H9 (cell line): ENCODE results near the gene UPF3B. TPM values are rescaled to one million over a fixed set of nuclear protein-coding genes. Genes with fewer than 3 reads are reported as not detected.
A peak's percentile ranks its signal among the peaks of the same experiment; 100 is the strongest.

Experiments used
- DNase-seq: peaks from one replicate; pipeline ENCODE4 v3.0.0-alpha.2; 2017
- H2AFZ ChIP-seq: one replicate; pipeline ENCODE4 v1.6.1; 2013; ENCODE audit warnings: mild to moderate bottlenecking, low read length, control low read depth, moderate library complexity
- H2AK5ac ChIP-seq: 2 replicates; pipeline ENCODE4 v1.6.1; 2013; ENCODE audit warnings: low read length, control low read depth, mixed read lengths; ENCODE audit not compliant: insufficient read length
- H2BK120ac ChIP-seq: one replicate; pipeline ENCODE4 v1.6.1; 2013; ENCODE audit warnings: low read depth, mild to moderate bottlenecking, low read length, control low read depth, inconsistent platforms; ENCODE audit not compliant: poor library complexity, severe bottlenecking
- H2BK12ac ChIP-seq: 2 replicates; pipeline ENCODE4 v1.6.1; 2013; ENCODE audit warnings: low read length, control low read depth, mixed read lengths, low read depth; ENCODE audit not compliant: insufficient read length
- H2BK15ac ChIP-seq: 2 replicates; pipeline ENCODE4 v1.6.1; 2013; ENCODE audit warnings: low read depth, low read length, control low read depth
- H2BK20ac ChIP-seq: one replicate; pipeline ENCODE4 v1.6.1; 2013; ENCODE audit warnings: low read depth, mild to moderate bottlenecking, low read length, control low read depth, inconsistent platforms; ENCODE audit not compliant: poor library complexity, severe bottlenecking
- H2BK5ac ChIP-seq: 2 replicates; pipeline ENCODE4 v1.6.1; 2013; ENCODE audit warnings: low read length, control low read depth, mixed read lengths; ENCODE audit not compliant: insufficient read length
- H3K14ac ChIP-seq: 2 replicates; pipeline ENCODE4 v1.6.1; 2013; ENCODE audit warnings: low read length, control low read depth; ENCODE audit not compliant: insufficient read depth
- H3K18ac ChIP-seq: 2 replicates; pipeline ENCODE4 v1.6.1; 2013; ENCODE audit warnings: low read depth, mild to moderate bottlenecking, mixed read lengths, low read length, control low read depth; ENCODE audit not compliant: insufficient read length
- H3K23ac ChIP-seq: 2 replicates; pipeline ENCODE4 v1.6.1; 2013; ENCODE audit warnings: low read length, control low read depth, mixed read lengths, low read depth; ENCODE audit not compliant: insufficient read length
- H3K23me2 ChIP-seq: 2 replicates; pipeline ENCODE4 v1.6.1; 2013; ENCODE audit warnings: low read depth, mild to moderate bottlenecking, mixed read lengths, low read length, control low read depth; ENCODE audit not compliant: insufficient read length, poor library complexity, severe bottlenecking
- H3K27ac ChIP-seq: 2 replicates; pipeline ENCODE4 v1.5.1; 2013; ENCODE audit warnings: low read length, control low read depth, mixed read lengths, low read depth; ENCODE audit not compliant: insufficient read length
- H3K27me3 ChIP-seq: 2 replicates; pipeline ENCODE4 v1.6.1; 2013; ENCODE audit warnings: low read length, control low read depth, inconsistent platforms; ENCODE audit not compliant: insufficient read depth
- H3K4ac ChIP-seq: 2 replicates; pipeline ENCODE4 v1.6.1; 2013; ENCODE audit warnings: low read depth, mild to moderate bottlenecking, control low read depth, inconsistent platforms, low read length, moderate library complexity
- H3K4me1 ChIP-seq: 2 replicates; pipeline ENCODE4 v1.6.1; 2013; ENCODE audit warnings: low read length, control low read depth, inconsistent platforms; ENCODE audit not compliant: insufficient read depth
- H3K4me2 ChIP-seq: 2 replicates; pipeline ENCODE4 v1.6.1; 2013; ENCODE audit warnings: low read length, control low read depth, mixed read lengths; ENCODE audit not compliant: insufficient read length, insufficient read depth
- H3K56ac ChIP-seq: 2 replicates; pipeline ENCODE4 v1.6.1; 2013; ENCODE audit warnings: low read depth, mild to moderate bottlenecking, mixed read lengths, low read length, control low read depth; ENCODE audit not compliant: insufficient read length
- H3K79me1 ChIP-seq: 2 replicates; pipeline ENCODE4 v1.6.1; 2013; ENCODE audit warnings: low read depth, mild to moderate bottlenecking, moderate library complexity, low read length, control low read depth, inconsistent platforms; ENCODE audit not compliant: insufficient read depth, poor library complexity, severe bottlenecking
- H3K79me2 ChIP-seq: 2 replicates; pipeline ENCODE4 v1.6.1; 2013; ENCODE audit warnings: low read length, control low read depth, inconsistent platforms; ENCODE audit not compliant: insufficient read depth
- H3K9ac ChIP-seq: 2 replicates; pipeline ENCODE4 v1.6.1; 2013; ENCODE audit warnings: low read length, control low read depth, mixed read lengths; ENCODE audit not compliant: insufficient read length; ENCODE audit errors: extremely low read depth
- H3K9me3 ChIP-seq: one replicate; pipeline ENCODE4 v1.6.1; 2013; ENCODE audit warnings: low read depth, low read length, inconsistent platforms; ENCODE audit not compliant: control insufficient read depth
- H3T11ph ChIP-seq: one replicate; pipeline ENCODE4 v1.6.1; 2013; ENCODE audit warnings: mild to moderate bottlenecking, low read length, control low read depth, inconsistent platforms
- H4K20me1 ChIP-seq: one replicate; pipeline ENCODE4 v1.6.1; 2013; ENCODE audit not compliant: control insufficient read depth, insufficient read length, insufficient read depth
- H4K5ac ChIP-seq: 2 replicates; pipeline ENCODE4 v1.6.1; 2013; ENCODE audit warnings: low read depth, mild to moderate bottlenecking, mixed read lengths, low read length, control low read depth; ENCODE audit not compliant: insufficient read length
- H4K8ac ChIP-seq: replicated peaks from 2 replicates; pipeline ENCODE4 v1.6.1; 2013; ENCODE audit warnings: low read length, control low read depth, mixed read lengths, low read depth; ENCODE audit not compliant: insufficient read length
- H4K91ac ChIP-seq: 2 replicates; pipeline ENCODE4 v1.6.1; 2013; ENCODE audit warnings: low read depth, mild to moderate bottlenecking, moderate library complexity, mixed read lengths, low read length, control low read depth; ENCODE audit not compliant: insufficient read length
- H3K27ac Mint-ChIP-seq, 3 experiments: 2 replicates in 2 of 3; 3 replicates in 1 of 3; pipeline ENCODE4 v1.8.0; 2020 to 2021; ENCODE audit warnings: mixed read lengths in 3 of 3, mild to moderate bottlenecking in 1 of 3, moderate library complexity in 1 of 3
- H3K27me3 Mint-ChIP-seq: 2 replicates; pipeline ENCODE4 v1.8.0; 2021; ENCODE audit warnings: low read depth, mild to moderate bottlenecking, moderate library complexity, mixed read lengths
- H3K36me3 Mint-ChIP-seq, 3 experiments: 2 replicates in 2 of 3; 3 replicates in 1 of 3; pipeline ENCODE4 v1.8.0; 2020 to 2021; ENCODE audit warnings: low read depth in 3 of 3, mixed read lengths in 3 of 3; ENCODE audit not compliant: insufficient read depth in 1 of 3
- H3K4me1 Mint-ChIP-seq, 2 experiments: 2 replicates each; pipeline ENCODE4 v1.8.0; 2020; ENCODE audit warnings: mixed read lengths in 2 of 2
- H3K4me3 Mint-ChIP-seq, 2 experiments: 2 replicates in 1 of 2; 3 replicates in 1 of 2; pipeline ENCODE4 v1.8.0; 2020 to 2021; ENCODE audit warnings: mild to moderate bottlenecking in 2 of 2, mixed read lengths in 2 of 2, moderate library complexity in 1 of 2
- H3K9me3 Mint-ChIP-seq, 2 experiments: 2 replicates in 1 of 2; 3 replicates in 1 of 2; pipeline ENCODE4 v1.8.0; 2020; ENCODE audit warnings: mild to moderate bottlenecking in 2 of 2, mixed read lengths in 2 of 2, moderate library complexity in 1 of 2
- WGBS: extraction: QIAGEN DNeasy Blood & Tissue Kit; methylation state at CpG from one replicate; pipeline ENCODE4 v1.1.7; 2013; ENCODE audit warnings: missing lambda C conversion rate, low lambda C conversion rate, mixed read lengths; ENCODE audit not compliant: insufficient read length; ENCODE audit errors: extremely low coverage; 5-methylcytosine and 5-hydroxymethylcytosine counted together
- total RNA-seq: library from RNA; stranded (reverse); gene quantifications from 2 replicates; pipeline ENCODE4 v1.2.1, GENCODE V29; 2021
- TF ChIP-seq, protein P1 (sequence below): fragments of 200-600 bp; sonication (generic); conservative IDR thresholded peaks from 3 replicates; pipeline ENCODE4 v1.8.0; 2021; ENCODE audit warnings: antibody characterized with exemption, mild to moderate bottlenecking

The UPF3B gene
- total RNA-seq, 1 experiment from 2014 or later = 31.5 TPM

DNA sequence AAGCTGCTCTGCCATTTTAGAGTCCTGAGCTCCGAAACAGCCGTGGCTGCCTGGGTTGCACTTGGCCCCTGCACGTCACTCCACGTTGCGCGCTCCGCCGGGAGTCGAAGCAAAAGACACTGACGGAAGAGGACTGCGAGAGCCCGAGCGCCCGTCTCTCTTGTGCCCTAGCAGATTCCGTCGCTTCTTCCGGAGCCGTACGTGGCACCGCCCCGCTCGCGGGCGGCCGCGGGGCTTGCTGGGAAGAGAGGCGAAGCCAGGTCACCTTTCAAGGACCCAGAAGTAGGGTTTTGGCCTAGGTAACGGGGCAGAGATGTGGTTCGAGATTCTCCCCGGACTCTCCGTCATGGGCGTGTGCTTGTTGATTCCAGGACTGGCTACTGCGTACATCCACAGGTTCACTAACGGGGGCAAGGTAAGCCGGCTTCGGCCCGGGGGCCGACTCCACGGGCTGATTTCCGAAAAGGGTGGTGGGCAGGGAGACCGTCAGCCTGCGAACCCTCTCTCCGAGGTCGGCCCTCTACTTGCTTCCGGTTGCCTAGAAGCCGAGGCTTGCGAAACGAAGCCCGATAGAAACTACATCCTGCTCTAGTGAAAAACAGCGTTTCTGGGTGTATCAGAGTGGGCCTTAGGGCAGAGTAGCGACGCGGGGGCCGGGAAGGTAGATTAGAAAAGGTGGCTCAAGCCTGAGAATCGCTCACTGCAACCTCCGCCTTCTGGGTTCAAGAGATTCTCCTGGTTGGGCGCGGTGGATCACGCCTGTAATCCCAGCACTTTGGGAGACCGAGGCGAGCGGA lies 19.0 kb upstream of the UPF3B start, which contains the start of the genes NDUFA1 and RNF113A:
NDUFA1 (plus strand) TSS at position 234 of the 797 bp plus-strand sequence; CDS start at position 314, 80 bp downstream.
RNF113A (minus strand) TSS at position 135 of the 797 bp plus-strand sequence; CDS start at position 15, 120 bp downstream.
- no peak within 1 kb of the TSS for H2BK5ac ChIP-seq
- H4K20me1 ChIP-seq = no peaks in the 10 kb centered on the region
- H3K14ac ChIP-seq = peak within 1 kb of the TSS; percentile 58; the same call in 1 of the 2 replicates
- no peaks in the 10 kb centered on the region for H3K27me3 ChIP-seq
- H2AFZ ChIP-seq = no peak within 1 kb of the TSS
- Mint-ChIP-seq H3K4me1 (peaks cover 0 to 3% of the 10 kb centered on the region in 2 experiments; a peak in 2 of 4 replicates), H3K4me3 (peak within 1 kb of the TSS; percentile 88 to 95), H3K36me3 (peaks cover 7 to 18% (median 8%) of the 10 kb centered on the region in 3 experiments; a peak in 6 of 7 replicates), H3K27me3 (no peaks in the 10 kb centered on the region), H3K9me3 (peaks cover 58 to 61% of the 10 kb centered on the region in 2 experiments), H3K27ac (peak within 1 kb of the TSS; percentile 95 to 98 (median 96))
- H4K91ac ChIP-seq = no peak within 1 kb of the TSS
- no peak within 1 kb of the TSS for H2BK12ac ChIP-seq
- no peak within 1 kb of the TSS for H3T11ph ChIP-seq
- no peak within 1 kb of the TSS for H3K23ac ChIP-seq
- no peak within 1 kb of the TSS for H4K8ac ChIP-seq
- peak within 1 kb of the TSS; percentile 72 for H3K18ac ChIP-seq
- no peaks in the 10 kb centered on the region for H3K79me1 ChIP-seq
- H3K56ac ChIP-seq = no peak within 1 kb of the TSS
- peak; percentile 81 for DNase-seq
- TF ChIP-seq, protein P1, sequence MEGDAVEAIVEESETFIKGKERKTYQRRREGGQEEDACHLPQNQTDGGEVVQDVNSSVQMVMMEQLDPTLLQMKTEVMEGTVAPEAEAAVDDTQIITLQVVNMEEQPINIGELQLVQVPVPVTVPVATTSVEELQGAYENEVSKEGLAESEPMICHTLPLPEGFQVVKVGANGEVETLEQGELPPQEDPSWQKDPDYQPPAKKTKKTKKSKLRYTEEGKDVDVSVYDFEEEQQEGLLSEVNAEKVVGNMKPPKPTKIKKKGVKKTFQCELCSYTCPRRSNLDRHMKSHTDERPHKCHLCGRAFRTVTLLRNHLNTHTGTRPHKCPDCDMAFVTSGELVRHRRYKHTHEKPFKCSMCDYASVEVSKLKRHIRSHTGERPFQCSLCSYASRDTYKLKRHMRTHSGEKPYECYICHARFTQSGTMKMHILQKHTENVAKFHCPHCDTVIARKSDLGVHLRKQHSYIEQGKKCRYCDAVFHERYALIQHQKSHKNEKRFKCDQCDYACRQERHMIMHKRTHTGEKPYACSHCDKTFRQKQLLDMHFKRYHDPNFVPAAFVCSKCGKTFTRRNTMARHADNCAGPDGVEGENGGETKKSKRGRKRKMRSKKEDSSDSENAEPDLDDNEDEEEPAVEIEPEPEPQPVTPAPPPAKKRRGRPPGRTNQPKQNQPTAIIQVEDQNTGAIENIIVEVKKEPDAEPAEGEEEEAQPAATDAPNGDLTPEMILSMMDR = no peak
- H3K4me2 ChIP-seq = peak within 1 kb of the TSS; percentile 90
- no CpG with 5 or more reads among the region's 62 CpGs for WGBS
- no peak within 1 kb of the TSS for H2BK15ac ChIP-seq
- H3K4me1 ChIP-seq = no peaks in the 10 kb centered on the region
- H2BK20ac ChIP-seq = no peak within 1 kb of the TSS
- no peak within 1 kb of the TSS for H4K5ac ChIP-seq
- H3K27ac ChIP-seq = peak within 1 kb of the TSS; percentile 48
- H3K9me3 ChIP-seq = peaks cover 1% of the 10 kb centered on the region
- no peak within 1 kb of the TSS for H2AK5ac ChIP-seq
- peak within 1 kb of the TSS; percentile 74 for H3K9ac ChIP-seq
- peaks cover 13% of the 10 kb centered on the region for H3K23me2 ChIP-seq
- no peaks in the 10 kb centered on the region; the same call in 1 of the 2 replicates for H3K79me2 ChIP-seq
- no peak within 1 kb of the TSS for H3K4ac ChIP-seq
- no peak within 1 kb of the TSS for H2BK120ac ChIP-seq
